Ishikawa (cell line): Measurements from ENCODE around the gene PLEKHN1.

Source experiments
- CEBPB ChIP-seq: IDR thresholded peaks from 2 replicates; pipeline ENCODE4 v1.6.1; 2012
- CREB1 ChIP-seq: IDR thresholded peaks from 2 replicates; pipeline ENCODE4 v1.6.1; 2012; ENCODE audit warnings: low read depth
- EGR1 ChIP-seq: IDR thresholded peaks from 2 replicates; pipeline ENCODE4 v1.6.1; 2012
- EP300 ChIP-seq: IDR thresholded peaks from 2 replicates; pipeline ENCODE4 v1.6.1; 2012; ENCODE audit warnings: borderline replicate concordance
- FOXM1 ChIP-seq: IDR thresholded peaks from 2 replicates; pipeline ENCODE4 v1.6.1; 2012; ENCODE audit warnings: low read depth, borderline replicate concordance
- MAX ChIP-seq: IDR thresholded peaks from 2 replicates; pipeline ENCODE4 v1.6.1; 2012
- NFIC ChIP-seq: IDR thresholded peaks from 2 replicates; pipeline ENCODE4 v1.6.1; 2012
- RAD21 ChIP-seq: IDR thresholded peaks from 2 replicates; pipeline ENCODE4 v1.6.1; 2012; ENCODE audit warnings: low read depth
- REST ChIP-seq: IDR thresholded peaks from 2 replicates; pipeline ENCODE4 v1.6.1; 2012; ENCODE audit warnings: low read depth, mild to moderate bottlenecking
- TAF1 ChIP-seq: IDR thresholded peaks from 2 replicates; pipeline ENCODE4 v1.6.1; 2012; ENCODE audit warnings: low read depth, mild to moderate bottlenecking
- TCF12 ChIP-seq: IDR thresholded peaks from 2 replicates; pipeline ENCODE4 v1.6.1; 2012; ENCODE audit warnings: low read depth
- TEAD4 ChIP-seq: IDR thresholded peaks from 2 replicates; pipeline ENCODE4 v1.6.1; 2012
- USF1 ChIP-seq: IDR thresholded peaks from 2 replicates; pipeline ENCODE4 v1.6.1; 2012
- YY1 ChIP-seq: IDR thresholded peaks from 2 replicates; pipeline ENCODE4 v1.6.1; 2012; ENCODE audit warnings: low read depth
- ZBTB7A ChIP-seq: IDR thresholded peaks from 2 replicates; pipeline ENCODE4 v1.6.1; 2012; ENCODE audit warnings: low read depth

The PLEKHN1 gene

GRCh38 chr1:975896-976683, 9.8 kb downstream of the PLEKHN1 start:
- TF ChIP-seq EP300, result no peak
- no peak; the same call in 1 of the 2 replicates for TF ChIP-seq MAX
- no peak; the same call in 1 of the 2 replicates for TF ChIP-seq TAF1
- no peak for TF ChIP-seq FOXM1
- TF ChIP-seq CEBPB, result no peak
- no peak for TF ChIP-seq EGR1
- TF ChIP-seq USF1, result no peak
- TF ChIP-seq NFIC, result no peak
- peak; percentile 40; the same call in 1 of the 2 replicates for TF ChIP-seq RAD21
- TF ChIP-seq ZBTB7A, result 0 out of 2 replicates have a peak, but pooled peaks have one; percentile 30

- no peak for TF ChIP-seq TEAD4
- no peak for TF ChIP-seq TAF1
- TF ChIP-seq EP300, result no peak
- no peak for TF ChIP-seq FOXM1
- no peak for TF ChIP-seq ZBTB7A
- no peak for TF ChIP-seq CREB1
- TF ChIP-seq NFIC, result no peak; the same call in 1 of the 2 replicates
- TF ChIP-seq REST, result no peak
These were observed 12.0 kb downstream of the PLEKHN1 start for GRCh38 chr1:978069-978834.

GRCh38 chr1:978835-979743, 12.8 kb downstream of the PLEKHN1 start:
- TF ChIP-seq FOXM1 (no peak), ZBTB7A (no peak), NFIC (no peak), TCF12 (no peak), CREB1 (no peak), TAF1 (no peak), MAX (no peak), YY1 (no peak), CEBPB (no peak), EP300 (no peak), EGR1 (no peak), REST (no peak), RAD21 (no peak)

GRCh38 chr1:979744-980072, 13.4 kb downstream of the PLEKHN1 start:
- no peak for TF ChIP-seq RAD21

GRCh38 chr1:980137-980571, 13.9 kb downstream of the PLEKHN1 start:
- TF ChIP-seq NFIC (no peak), REST (no peak), EGR1 (no peak), USF1 (no peak), CREB1 (no peak), CEBPB (no peak), TCF12 (no peak), YY1 (no peak), RAD21 (no peak), EP300 (no peak), FOXM1 (no peak), MAX (no peak), TAF1 (no peak), ZBTB7A (no peak), TEAD4 (no peak)
